ENCODE data around the gene UGT1A9. TPM values are rescaled to one million over a fixed set of nuclear protein-coding genes. Genes with fewer than 3 reads are reported as not detected.

The UGT1A9 gene
- total RNA-seq, 2 donors from 2014 or later = not detected

DNA sequence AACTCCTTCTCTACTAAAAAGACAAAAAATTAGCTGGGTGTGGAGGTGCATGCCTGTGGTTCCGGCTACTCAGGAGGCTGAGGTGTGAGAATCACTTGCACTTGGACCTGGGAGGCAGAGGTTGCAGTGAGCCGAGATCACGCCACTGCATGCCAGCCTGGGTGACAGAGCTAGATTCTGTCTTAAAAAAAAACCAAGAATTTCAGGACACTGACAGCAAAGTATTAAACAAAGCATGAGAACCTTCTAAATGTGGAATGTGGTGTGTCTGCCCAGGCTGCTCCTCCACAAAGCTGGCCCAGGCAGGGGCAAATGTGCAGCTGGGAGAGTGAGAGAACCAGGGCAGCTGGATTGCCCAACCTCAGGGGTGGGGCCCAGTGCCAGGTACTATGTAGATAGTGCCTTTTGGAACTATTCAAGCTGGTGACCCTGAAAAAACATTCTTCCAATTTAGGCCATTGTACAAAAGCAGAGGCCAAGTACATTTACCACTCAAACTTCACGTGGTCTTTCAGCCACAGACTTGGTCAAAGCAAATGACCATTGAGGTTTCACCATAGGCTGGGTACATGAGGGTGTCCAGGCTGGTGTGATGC lies 34.3 kb downstream of the UGT1A9 start:
- no peak overlapping the region for H3K4me3 Mint-ChIP-seq
- no peak for DNase-seq
- H3K27me3 Mint-ChIP-seq (ENCODE audit: insufficient read depth) = peaks cover 1% of the 10 kb centered on the region
- peaks cover 3% of the 10 kb centered on the region for H3K9me3 Mint-ChIP-seq
- no peak overlapping the region for H3K27ac ChIP-seq (ENCODE audit: low read depth, low read length)
- no peaks in the 10 kb centered on the region for H3K4me1 ChIP-seq (ENCODE audit: control insufficient read depth, insufficient read depth, low read length)
- TF ChIP-seq, protein P1, sequence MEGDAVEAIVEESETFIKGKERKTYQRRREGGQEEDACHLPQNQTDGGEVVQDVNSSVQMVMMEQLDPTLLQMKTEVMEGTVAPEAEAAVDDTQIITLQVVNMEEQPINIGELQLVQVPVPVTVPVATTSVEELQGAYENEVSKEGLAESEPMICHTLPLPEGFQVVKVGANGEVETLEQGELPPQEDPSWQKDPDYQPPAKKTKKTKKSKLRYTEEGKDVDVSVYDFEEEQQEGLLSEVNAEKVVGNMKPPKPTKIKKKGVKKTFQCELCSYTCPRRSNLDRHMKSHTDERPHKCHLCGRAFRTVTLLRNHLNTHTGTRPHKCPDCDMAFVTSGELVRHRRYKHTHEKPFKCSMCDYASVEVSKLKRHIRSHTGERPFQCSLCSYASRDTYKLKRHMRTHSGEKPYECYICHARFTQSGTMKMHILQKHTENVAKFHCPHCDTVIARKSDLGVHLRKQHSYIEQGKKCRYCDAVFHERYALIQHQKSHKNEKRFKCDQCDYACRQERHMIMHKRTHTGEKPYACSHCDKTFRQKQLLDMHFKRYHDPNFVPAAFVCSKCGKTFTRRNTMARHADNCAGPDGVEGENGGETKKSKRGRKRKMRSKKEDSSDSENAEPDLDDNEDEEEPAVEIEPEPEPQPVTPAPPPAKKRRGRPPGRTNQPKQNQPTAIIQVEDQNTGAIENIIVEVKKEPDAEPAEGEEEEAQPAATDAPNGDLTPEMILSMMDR (conservative IDR thresholded peaks at IDR 0.05) = no peak
- H3K9ac ChIP-seq (ENCODE audit: extremely low read depth, low read length, poor library complexity, severe bottlenecking) = no peak overlapping the region
- H3K36me3 Mint-ChIP-seq (ENCODE audit: low read depth) = no peaks in the 10 kb centered on the region
- no peak overlapping the region for H3K4me3 ChIP-seq (ENCODE audit: low read length)
- H3K9me3 ChIP-seq (ENCODE audit: control insufficient read depth, low read length) = no peaks in the 10 kb centered on the region
- peaks cover 18% of the 10 kb centered on the region for H3K4me1 Mint-ChIP-seq
- H3K27me3 ChIP-seq (ENCODE audit: control insufficient read depth, insufficient read depth, low read length, poor library complexity, severe bottlenecking) = no peaks in the 10 kb centered on the region
- no peak overlapping the region for H3K27ac Mint-ChIP-seq
- H3K36me3 ChIP-seq (ENCODE audit: control insufficient read depth, insufficient read depth, low read length) = no peaks in the 10 kb centered on the region
- WGBS, 2 experiments (ENCODE audit: insufficient coverage in 1 of 2, insufficient read length in 1 of 2) = 73 to 75% methylated on average over 4 of the region's 4 CpGs

DNA sequence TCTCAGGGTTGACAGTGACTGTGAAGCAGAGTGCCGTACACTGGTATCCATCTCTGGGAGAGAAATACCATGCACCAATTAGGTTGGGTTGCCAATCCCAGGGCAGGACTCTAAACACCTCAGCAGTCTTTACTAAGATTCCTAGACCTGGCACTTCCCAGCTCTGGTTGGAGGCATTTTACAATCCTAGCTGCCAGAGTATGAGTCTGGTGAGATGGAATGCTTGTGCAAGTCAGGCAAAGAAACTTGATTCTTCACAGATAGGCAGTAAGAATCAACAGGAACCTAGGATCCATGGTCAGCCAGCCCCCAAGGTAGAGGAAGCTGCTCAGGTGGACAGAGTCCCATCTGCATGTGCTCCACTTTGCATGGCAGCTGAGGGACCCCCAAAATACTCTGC lies 35.0 kb downstream of the UGT1A9 start:
- Mint-ChIP-seq H3K27ac (no peak overlapping the region), H3K4me3 (no peak overlapping the region), H3K9me3 (no peaks in the 10 kb centered on the region), H3K27me3 (ENCODE audit: insufficient read depth) (no peaks in the 10 kb centered on the region), H3K36me3 (ENCODE audit: low read depth) (no peaks in the 10 kb centered on the region), H3K4me1 (peaks cover 18% of the 10 kb centered on the region)
- Histone ChIP-seq H3K36me3 (ENCODE audit: control insufficient read depth, insufficient read depth, low read length) (no peaks in the 10 kb centered on the region), H3K4me1 (ENCODE audit: control insufficient read depth, insufficient read depth, low read length) (no peaks in the 10 kb centered on the region), H3K27ac (ENCODE audit: low read depth, low read length) (no peak overlapping the region), H3K4me3 (ENCODE audit: low read length) (no peak overlapping the region), H3K9ac (ENCODE audit: extremely low read depth, low read length, poor library complexity, severe bottlenecking) (no peak overlapping the region), H3K9me3 (ENCODE audit: control insufficient read depth, low read length) (no peaks in the 10 kb centered on the region), H3K27me3 (ENCODE audit: control insufficient read depth, insufficient read depth, low read length, poor library complexity, severe bottlenecking) (no peaks in the 10 kb centered on the region)
- WGBS, 2 experiments (ENCODE audit: insufficient coverage in 1 of 2, insufficient read length in 1 of 2) = 71% methylated on average over 1 of the region's 1 CpG; no CpG with 5 or more reads in 1 of the 2 experiments
- DNase-seq = no peak
- TF ChIP-seq, protein P1 (conservative IDR thresholded peaks at IDR 0.05) = no peak

DNA sequence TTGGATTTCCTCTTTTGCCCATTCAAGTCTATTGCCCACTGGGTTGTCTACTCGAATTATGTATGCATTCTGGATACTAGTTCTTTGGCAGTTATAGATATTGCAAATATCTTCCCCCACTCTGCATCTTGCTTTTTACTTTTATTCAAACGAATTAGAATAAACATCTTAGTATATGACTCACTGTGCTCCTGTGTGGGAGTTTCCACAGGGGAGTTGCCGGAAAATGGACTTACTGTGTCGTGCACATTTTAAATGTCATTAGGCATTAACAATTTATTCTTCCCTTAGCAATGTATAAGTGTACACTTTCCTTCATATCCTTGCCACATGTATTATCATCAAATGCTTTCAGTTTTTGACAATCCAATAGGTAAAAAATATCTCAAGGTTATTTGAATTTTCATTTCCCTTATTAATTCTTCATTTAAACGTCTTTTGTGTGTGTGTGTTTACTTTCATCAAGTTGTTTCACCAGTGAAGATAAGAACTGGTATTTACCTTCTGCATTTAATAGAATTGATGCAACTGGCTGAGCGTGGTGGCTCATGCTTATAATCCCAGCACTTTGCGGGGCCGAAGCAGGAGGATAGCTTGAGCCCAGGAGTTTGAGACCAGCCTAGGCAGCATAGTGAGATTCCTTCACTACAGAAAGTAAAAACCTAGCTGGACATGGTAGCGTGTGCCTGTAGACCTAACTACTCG lies 36.4 kb downstream of the UGT1A9 start:
- Histone ChIP-seq H3K27ac (ENCODE audit: low read depth, low read length) (no peak overlapping the region), H3K4me3 (ENCODE audit: low read length) (no peak overlapping the region), H3K27me3 (ENCODE audit: control insufficient read depth, insufficient read depth, low read length, poor library complexity, severe bottlenecking) (no peaks in the 10 kb centered on the region), H3K9ac (ENCODE audit: extremely low read depth, low read length, poor library complexity, severe bottlenecking) (no peak overlapping the region), H3K4me1 (ENCODE audit: control insufficient read depth, insufficient read depth, low read length) (no peaks in the 10 kb centered on the region), H3K9me3 (ENCODE audit: control insufficient read depth, low read length) (no peaks in the 10 kb centered on the region), H3K36me3 (ENCODE audit: control insufficient read depth, insufficient read depth, low read length) (no peaks in the 10 kb centered on the region)
- DNase-seq = no peak
- TF ChIP-seq, protein P1 (conservative IDR thresholded peaks at IDR 0.05) = no peak
- Mint-ChIP-seq H3K4me1 (peaks cover 5% of the 10 kb centered on the region), H3K4me3 (no peak overlapping the region), H3K27ac (no peak overlapping the region), H3K9me3 (no peaks in the 10 kb centered on the region), H3K27me3 (ENCODE audit: insufficient read depth) (no peaks in the 10 kb centered on the region), H3K36me3 (ENCODE audit: low read depth) (no peaks in the 10 kb centered on the region)
- WGBS, 2 experiments (ENCODE audit: insufficient coverage in 1 of 2, insufficient read length in 1 of 2) = 89 to 92% methylated on average over 8 to 9 of the region's 10 CpGs

All from endodermal cell (in vitro differentiated cells).